Measurements from ENCODE around the gene PCARE. TPM values are rescaled to one million over a fixed set of nuclear protein-coding genes. Genes with fewer than 3 reads are reported as not detected.

Gene PCARE
- total RNA-seq, 1 experiment from 2014 or later: not detected

- Mint-ChIP-seq H3K27me3 (ENCODE audit: low read depth) (no peaks in the 10 kb centered on the region), H3K36me3 (no peaks in the 10 kb centered on the region), H3K9me3 (no peaks in the 10 kb centered on the region), H3K27ac (no peak overlapping the region), H3K4me3 (no peak overlapping the region), H3K4me1 (peaks cover 15% of the 10 kb centered on the region)
- DNase-seq (ENCODE audit: low spot score) (no peak), ATAC-seq (no peak)
- ChIA-PET CTCF (no interaction called here), POLR2A (interaction anchor here (1.2 kb wide), 1 partner anchor 13 kb away, joined by 3 read pairs; no protein-coding TSS in a partner anchor)
- TF ChIP-seq ZNF423 (CRISPR knock-in tag; IDR thresholded peaks at IDR 0.05) (no peak), ZNF281 (CRISPR knock-in tag; IDR thresholded peaks at IDR 0.05) (no peak), USF1 (CRISPR knock-in tag; IDR thresholded peaks at IDR 0.05) (no peak), ZNF512 (CRISPR knock-in tag; IDR thresholded peaks at IDR 0.05; ENCODE audit: borderline replicate concordance) (no peak), MAX (CRISPR knock-in tag; IDR thresholded peaks at IDR 0.05) (no peak), TEAD4 (CRISPR knock-in tag; IDR thresholded peaks at IDR 0.05) (no peak), OVOL2 (CRISPR knock-in tag; IDR thresholded peaks at IDR 0.05; ENCODE audit: borderline replicate concordance) (no peak), RORB (CRISPR knock-in tag; IDR thresholded peaks at IDR 0.05) (no peak), ATF6 (CRISPR knock-in tag; IDR thresholded peaks at IDR 0.05) (no peak), ATF1 (CRISPR knock-in tag; IDR thresholded peaks at IDR 0.05) (no peak), CTCF (IDR thresholded peaks at IDR 0.05) (no peak), NR1H2 (CRISPR knock-in tag; IDR thresholded peaks at IDR 0.05) (no peak), ZNF416 (CRISPR knock-in tag; IDR thresholded peaks at IDR 0.05) (no peak), ATF2 (CRISPR knock-in tag; IDR thresholded peaks at IDR 0.05; ENCODE audit: borderline replicate concordance, low read depth) (no peak)
Measured at GRCh38 chr2:29062371-29062770, 12.0 kb downstream of the PCARE start.

GRCh38 chr2:29061616-29062015 is 12.7 kb downstream of the PCARE start:
- Mint-ChIP-seq H3K4me1 (peaks cover 15% of the 10 kb centered on the region), H3K27ac (no peak overlapping the region), H3K36me3 (no peaks in the 10 kb centered on the region), H3K4me3 (no peak overlapping the region), H3K9me3 (no peaks in the 10 kb centered on the region), H3K27me3 (ENCODE audit: low read depth) (no peaks in the 10 kb centered on the region)
- ATAC-seq: no peak
- no peak for DNase-seq (ENCODE audit: low spot score)
- no peak for TF ChIP-seq GRHL2 (CRISPR knock-in tag; IDR thresholded peaks at IDR 0.05; ENCODE audit: insufficient replicate concordance, severe bottlenecking)
- ChIA-PET POLR2A (no interaction called here), CTCF (no interaction called here)
